ENCODE measurements around the gene SLC26A11. TPM values are rescaled to one million over a fixed set of nuclear protein-coding genes. Genes with fewer than 3 reads are reported as not detected.

Gene SLC26A11
- total RNA-seq, 3 donors from 2014 or later = 13.8 to 18.1 (median 14.0) TPM

DNA sequence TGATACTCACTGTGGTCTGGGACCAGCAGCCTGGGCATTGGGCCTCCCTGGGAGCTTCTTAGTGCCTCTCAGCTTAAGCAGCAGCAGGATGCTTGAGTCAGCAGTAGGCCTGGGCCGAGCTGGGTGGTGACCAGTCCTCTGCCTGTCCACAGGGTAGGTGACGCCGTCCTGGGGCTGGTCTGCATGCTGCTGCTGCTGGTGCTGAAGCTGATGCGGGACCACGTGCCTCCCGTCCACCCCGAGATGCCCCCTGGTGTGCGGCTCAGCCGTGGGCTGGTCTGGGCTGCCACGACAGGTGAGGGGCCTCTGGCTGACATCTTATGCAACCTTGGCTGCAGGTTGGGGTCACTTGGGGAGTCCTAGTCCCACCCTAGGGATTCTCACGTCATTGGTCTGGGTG is 7.4 kb downstream of the SLC26A11 start:
- H3K9me3 ChIP-seq = peaks cover 8% of the 10 kb centered on the region
- TF ChIP-seq, protein P1, sequence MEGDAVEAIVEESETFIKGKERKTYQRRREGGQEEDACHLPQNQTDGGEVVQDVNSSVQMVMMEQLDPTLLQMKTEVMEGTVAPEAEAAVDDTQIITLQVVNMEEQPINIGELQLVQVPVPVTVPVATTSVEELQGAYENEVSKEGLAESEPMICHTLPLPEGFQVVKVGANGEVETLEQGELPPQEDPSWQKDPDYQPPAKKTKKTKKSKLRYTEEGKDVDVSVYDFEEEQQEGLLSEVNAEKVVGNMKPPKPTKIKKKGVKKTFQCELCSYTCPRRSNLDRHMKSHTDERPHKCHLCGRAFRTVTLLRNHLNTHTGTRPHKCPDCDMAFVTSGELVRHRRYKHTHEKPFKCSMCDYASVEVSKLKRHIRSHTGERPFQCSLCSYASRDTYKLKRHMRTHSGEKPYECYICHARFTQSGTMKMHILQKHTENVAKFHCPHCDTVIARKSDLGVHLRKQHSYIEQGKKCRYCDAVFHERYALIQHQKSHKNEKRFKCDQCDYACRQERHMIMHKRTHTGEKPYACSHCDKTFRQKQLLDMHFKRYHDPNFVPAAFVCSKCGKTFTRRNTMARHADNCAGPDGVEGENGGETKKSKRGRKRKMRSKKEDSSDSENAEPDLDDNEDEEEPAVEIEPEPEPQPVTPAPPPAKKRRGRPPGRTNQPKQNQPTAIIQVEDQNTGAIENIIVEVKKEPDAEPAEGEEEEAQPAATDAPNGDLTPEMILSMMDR (IDR thresholded peaks at IDR 0.05) = no peak
- intact Hi-C loops (cut with DNase I, micrococcal nuclease) = no loop called here
- H3K4me3 ChIP-seq = no peak overlapping the region
- DNase-seq (no peak), ATAC-seq (no peak)
- H3K36me3 ChIP-seq (ENCODE audit: low read depth) = no peaks in the 10 kb centered on the region
- H3K4me1 ChIP-seq (ENCODE audit: low read depth) = no peaks in the 10 kb centered on the region

DNA sequence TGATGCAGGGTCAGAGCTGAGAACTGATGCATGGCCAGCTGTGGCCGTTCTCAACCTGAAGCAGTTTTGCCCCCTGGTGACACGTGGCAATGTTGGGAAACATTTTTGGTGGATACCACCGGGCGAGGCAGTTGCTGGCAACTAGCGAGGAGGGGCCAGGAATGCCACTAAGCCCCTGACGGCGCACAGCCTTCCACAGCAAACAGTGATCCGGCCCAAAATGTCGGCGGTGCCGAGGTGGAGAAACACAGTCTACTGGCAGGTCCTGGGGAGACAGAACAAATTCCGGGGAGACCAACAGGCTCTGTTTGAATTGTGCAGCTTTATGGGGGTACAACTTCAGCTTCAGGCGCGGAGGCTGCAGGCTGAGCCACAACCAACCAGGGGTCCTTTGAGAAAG is 8.2 kb downstream of the SLC26A11 start:
- H3K36me3 ChIP-seq (ENCODE audit: low read depth) = no peaks in the 10 kb centered on the region
- ATAC-seq (no peak), DNase-seq (no peak)
- H3K4me1 ChIP-seq (ENCODE audit: low read depth) = no peaks in the 10 kb centered on the region
- H3K4me3 ChIP-seq = no peak overlapping the region
- peaks cover 14% of the 10 kb centered on the region for H3K9me3 ChIP-seq
- intact Hi-C loops (cut with DNase I, micrococcal nuclease) = no loop called here
- TF ChIP-seq, protein P1 (IDR thresholded peaks at IDR 0.05) = no peak

DNA sequence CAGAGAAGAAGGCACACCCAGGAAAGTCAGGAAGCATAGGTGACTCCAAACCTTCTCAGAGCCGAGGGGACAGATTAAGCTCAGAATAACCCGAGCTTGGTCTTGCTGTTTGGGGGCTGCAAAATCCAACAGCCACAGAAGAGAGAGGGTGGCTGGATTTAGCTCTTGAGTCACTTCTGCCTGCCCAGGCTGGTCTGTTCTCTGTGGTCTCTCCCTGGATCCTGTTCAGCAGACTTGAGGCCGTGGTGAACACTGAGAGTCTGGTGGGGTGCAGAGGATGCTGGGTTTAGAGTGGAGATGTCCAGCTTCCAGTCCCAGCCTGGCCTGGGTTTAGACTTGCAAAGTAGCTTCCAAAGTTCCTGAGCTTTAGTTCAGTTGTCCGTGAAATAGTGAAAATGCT is 8.8 kb downstream of the SLC26A11 start:
- Histone ChIP-seq H3K4me3 (no peak overlapping the region), H3K4me1 (ENCODE audit: low read depth) (no peaks in the 10 kb centered on the region), H3K9me3 (peaks cover 14% of the 10 kb centered on the region), H3K36me3 (ENCODE audit: low read depth) (no peaks in the 10 kb centered on the region)
- ATAC-seq (no peak), DNase-seq (no peak)
- intact Hi-C loops (cut with DNase I, micrococcal nuclease) = no loop called here
- TF ChIP-seq, protein P1 (IDR thresholded peaks at IDR 0.05) = no peak

DNA sequence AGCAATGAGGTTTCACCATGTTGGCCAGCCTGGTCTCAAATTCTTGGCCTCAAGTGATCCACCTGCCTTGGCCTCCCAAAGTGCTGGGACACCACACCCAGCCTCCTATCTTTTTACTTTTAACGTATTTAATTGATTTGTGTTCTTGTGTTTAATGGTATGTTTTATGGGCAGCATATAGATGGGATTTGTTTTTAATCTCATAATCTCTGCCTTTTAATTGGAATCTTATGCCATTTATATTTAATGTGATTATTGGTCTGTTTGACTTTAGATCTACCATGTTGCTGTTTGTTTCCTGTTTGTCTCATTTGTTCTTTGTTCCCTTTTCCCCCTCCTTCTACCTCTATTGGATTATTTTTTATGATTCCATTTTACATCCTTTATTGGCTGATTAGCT is 12.2 kb downstream of the SLC26A11 start:
- no peak for DNase-seq
- TF ChIP-seq, protein P1 (IDR thresholded peaks at IDR 0.05) = no peak
- Histone ChIP-seq H3K9me3 (peaks cover 14% of the 10 kb centered on the region), H3K4me1 (ENCODE audit: low read depth) (no peaks in the 10 kb centered on the region), H3K4me3 (no peak overlapping the region), H3K36me3 (ENCODE audit: low read depth) (no peaks in the 10 kb centered on the region)
- intact Hi-C loops (cut with DNase I, micrococcal nuclease) = no loop called here
- no peak for ATAC-seq

DNA sequence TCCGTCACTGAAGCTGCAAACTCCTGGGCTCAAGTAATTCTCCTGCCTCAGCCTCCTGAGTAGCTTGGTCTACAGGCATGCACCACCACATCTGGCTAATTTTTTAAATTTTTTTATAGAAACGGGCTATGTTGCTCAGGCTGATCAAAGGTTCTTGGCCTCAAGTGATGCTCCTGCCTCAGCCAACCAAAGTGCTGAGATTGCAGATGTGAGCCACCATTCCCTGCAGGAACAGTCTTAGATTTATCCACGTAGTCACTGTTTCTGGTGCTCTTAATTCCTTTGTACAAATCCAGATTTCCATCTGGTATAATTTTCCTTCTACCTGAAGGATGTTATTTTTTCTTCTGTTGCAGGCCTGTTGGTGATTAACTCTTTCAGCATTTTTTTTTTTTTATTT is 13.0 kb downstream of the SLC26A11 start:
- Histone ChIP-seq H3K9me3 (peaks cover 14% of the 10 kb centered on the region), H3K36me3 (ENCODE audit: low read depth) (no peaks in the 10 kb centered on the region), H3K4me3 (no peak overlapping the region), H3K4me1 (ENCODE audit: low read depth) (no peaks in the 10 kb centered on the region)
- DNase-seq = no peak
- intact Hi-C loops (cut with DNase I, micrococcal nuclease) = no loop called here
- TF ChIP-seq, protein P1 (IDR thresholded peaks at IDR 0.05) = no peak
- ATAC-seq = no peak

DNA sequence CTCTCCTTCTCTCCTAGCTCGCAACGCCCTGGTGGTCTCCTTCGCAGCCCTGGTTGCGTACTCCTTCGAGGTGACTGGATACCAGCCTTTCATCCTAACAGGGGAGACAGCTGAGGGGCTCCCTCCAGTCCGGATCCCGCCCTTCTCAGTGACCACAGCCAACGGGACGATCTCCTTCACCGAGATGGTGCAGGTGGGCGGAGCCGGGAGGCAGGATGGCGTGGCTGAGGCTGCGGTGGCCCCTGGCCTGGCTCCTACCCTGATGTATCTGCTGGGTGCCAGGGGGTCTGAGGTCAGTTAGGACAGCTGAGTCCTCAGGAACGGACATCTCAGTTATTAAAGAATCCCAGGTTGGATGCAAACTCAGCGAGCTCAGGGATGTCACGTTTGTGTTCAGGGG is 16.7 kb downstream of the SLC26A11 start:
- no peak for ATAC-seq
- Histone ChIP-seq H3K36me3 (ENCODE audit: low read depth) (no peaks in the 10 kb centered on the region), H3K9me3 (peaks cover 14% of the 10 kb centered on the region), H3K4me1 (ENCODE audit: low read depth) (no peaks in the 10 kb centered on the region), H3K4me3 (no peak overlapping the region)
- intact Hi-C loops (cut with DNase I, micrococcal nuclease) = no loop called here
- TF ChIP-seq, protein P1 (IDR thresholded peaks at IDR 0.05) = no peak
- peak in 1 of 3 donors; percentile 22 for DNase-seq

Measured in mucosa of descending colon (tissue), 3 donors.